Stomach (tissue), 9 donors: ENCODE results near the gene CABLES2. TPM values are rescaled to one million over a fixed set of nuclear protein-coding genes. Genes with fewer than 3 reads are reported as not detected.
A peak's percentile ranks its signal among the peaks of the same experiment; 100 is the strongest.

Experiments used
- DNase-seq, 2 donors: peaks; one replicate each; pipeline versions ENCODE4 v3.0.0 to v3.0.0-alpha.2; 2013 to 2019
- H3K27ac ChIP-seq, 5 donors: fragments of 200-600 bp in 4 of 5; sonication (generic) in 4 of 5; one replicate each; pipeline ENCODE4 v1.5.1; 2013 to 2019; ENCODE audit warnings: mild to moderate bottlenecking in 1 of 5, moderate library complexity in 1 of 5
- H3K27me3 ChIP-seq, 3 donors: fragments of 200-600 bp; sonication (generic); one replicate each; pipeline ENCODE4 v1.5.1; 2017 to 2019; ENCODE audit warnings: mixed run types in 1 of 3
- H3K36me3 ChIP-seq, 4 donors: fragments of 200-600 bp; sonication (generic); 1 replicate in 3 of 4; 2 replicates in 1 of 4; pipeline ENCODE4 v1.5.1; 2016 to 2019
- H3K4me1 ChIP-seq, 4 donors: fragments of 200-600 bp; sonication (generic); one replicate each; pipeline ENCODE4 v1.5.1; 2016 to 2019
- H3K4me3 ChIP-seq, 4 donors: fragments of 200-600 bp; sonication (generic) in 3 of 4; one replicate each; pipeline ENCODE4 v1.5.1; 2016 to 2019; ENCODE audit warnings: mild to moderate bottlenecking in 1 of 4
- H3K9me3 ChIP-seq, 4 donors: fragments of 200-600 bp; sonication (generic); one replicate each; pipeline ENCODE4 v1.5.1; 2016 to 2019
- EP300 ChIP-seq: sonication (generic); formaldehyde crosslinking; IDR thresholded peaks from one replicate; pipeline ENCODE4 v1.6.1; 2017; ENCODE audit warnings: antibody characterized with exemption
- POLR2A ChIP-seq, 4 donors: fragments of 450-650 bp; IDR thresholded peaks; one replicate each; pipeline ENCODE4 v1.6.1; 2016; ENCODE audit warnings: antibody characterized with exemption in 4 of 4, control low read depth in 2 of 4, mild to moderate bottlenecking in 1 of 4, moderate library complexity in 1 of 4
- POLR2AphosphoS5 ChIP-seq, 3 donors: sonication (generic); formaldehyde crosslinking; IDR thresholded peaks; one replicate each; pipeline ENCODE4 v1.6.1; 2016; ENCODE audit warnings: antibody characterized with exemption in 3 of 3
- WGBS, 5 donors: extraction: QIAGEN DNeasy Blood & Tissue Kit in 3 of 5; methylation state at CpG; one replicate each; pipeline versions ENCODE4 v1.1.5 to v1.1.7; 2013 to 2018; 5-methylcytosine and 5-hydroxymethylcytosine counted together
- intact Hi-C: fragments of 100-400 bp; cut with DNase I; formaldehyde crosslinking; loops from one replicate; pipeline ENCODE4 v1.15.1; 2023; ENCODE audit warnings: low total_unique reads
- polyA plus RNA-seq, 3 donors: library from polyadenylated mRNA; stranded (reverse); fragments of 200-250 nt; gene quantifications; one replicate each; pipeline ENCODE4 v1.2.3, GENCODE V29; 2013
- total RNA-seq, 5 donors: library from RNA; depleted of rRNA; stranded (reverse); fragments of >200 nt; gene quantifications; one replicate each; pipeline versions ENCODE4 v1.1.0 to v1.2.3, GENCODE V29; 2014 to 2016
- TF ChIP-seq, protein P1 (sequence below), 7 experiments: fragments of 450-650 bp in 4 of 7; fragments of 200-600 bp in 3 of 7; sonication (generic) in 3 of 7; IDR thresholded peaks; one replicate each; pipeline ENCODE4 v1.5.1; 2016 to 2019; ENCODE audit warnings: antibody characterized with exemption in 7 of 7, control low read depth in 2 of 7, mild to moderate bottlenecking in 1 of 7
- donor health status: healthy with polysubstance abuse.
- donor health status: Bipolar disorder and iron deficiency.
- donor health status: healthy.

Gene CABLES2
- total and polyA plus RNA-seq, 8 donors: 0.55 to 7.8 (median 1.9) TPM

DNA sequence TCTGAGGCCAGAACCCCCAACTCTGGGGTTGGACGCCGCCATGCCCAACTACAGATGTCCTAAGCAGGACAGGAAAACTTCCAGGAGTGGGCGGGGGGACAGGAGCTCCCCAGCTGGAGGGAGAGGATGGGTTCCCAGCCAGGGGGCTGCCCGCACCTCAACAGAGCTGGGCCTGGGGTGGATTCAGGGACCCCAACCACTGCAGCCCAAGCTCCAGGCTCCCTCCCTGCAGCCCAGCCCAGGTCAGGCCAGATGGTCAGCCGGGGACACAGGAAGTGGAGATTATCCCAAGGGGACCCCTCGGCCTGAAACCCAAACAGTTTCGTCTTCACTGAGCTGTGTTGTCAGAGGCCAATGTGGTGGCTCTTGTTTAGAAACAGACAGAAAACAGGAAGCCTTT lies 49.4 kb downstream of the CABLES2 start:
- H3K4me1 ChIP-seq: peaks cover 80 to 97% (median 89%) of the 10 kb centered on the region in 4 donors
- intact Hi-C loops: no loop called here

DNA sequence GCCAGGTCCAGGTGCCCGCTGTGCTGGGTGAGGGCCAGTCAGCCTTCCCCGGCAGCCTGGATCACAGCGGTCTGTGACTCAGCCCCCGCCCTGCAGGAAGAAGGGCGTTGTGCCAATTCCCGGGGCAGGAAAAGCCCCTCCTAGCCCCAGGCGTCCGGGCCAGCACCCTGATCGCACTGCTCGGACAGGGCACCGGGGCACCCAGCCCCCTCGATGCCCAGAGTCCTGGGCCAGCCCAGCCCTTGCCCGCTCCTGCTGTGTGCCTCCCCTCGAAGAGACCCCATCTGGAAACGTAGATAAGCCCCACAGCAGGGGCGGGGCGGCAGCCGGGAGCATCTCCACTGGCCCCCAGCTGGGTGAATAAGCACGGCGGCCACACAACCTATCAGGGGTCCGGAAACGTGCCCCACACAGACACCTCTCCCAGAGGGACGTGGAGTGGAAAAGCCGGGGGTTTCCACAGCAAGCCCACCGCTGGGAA lies 49.9 kb downstream of the CABLES2 start:
- intact Hi-C loops: no loop called here

More for the DNA sequence above, 49.4 kb downstream of the CABLES2 start:
- peak overlapping the region in 1 of 4 donors; percentile 9 for H3K4me3 ChIP-seq
- no peaks in the 10 kb centered on the region for H3K9me3 ChIP-seq
- peaks cover under 1 to 14% (median 6%) of the 10 kb centered on the region in 4 donors for H3K36me3 ChIP-seq
- WGBS, 5 donors: 53 to 72% (median 58%) methylated on average over 7 of the region's 7 CpGs
- H3K27ac ChIP-seq: peak overlapping the region; percentile 63 to 91 (median 86)
- H3K27me3 ChIP-seq: peaks cover 0 to 3% (median 0%) of the 10 kb centered on the region in 3 donors
- peak in 1 of 2 donors; percentile 40 for DNase-seq
- TF ChIP-seq POLR2A (IDR thresholded peaks at IDR 0.05): no peak
- no peak for TF ChIP-seq POLR2AphosphoS5 (IDR thresholded peaks at IDR 0.05)
- TF ChIP-seq EP300: no peak

DNA sequence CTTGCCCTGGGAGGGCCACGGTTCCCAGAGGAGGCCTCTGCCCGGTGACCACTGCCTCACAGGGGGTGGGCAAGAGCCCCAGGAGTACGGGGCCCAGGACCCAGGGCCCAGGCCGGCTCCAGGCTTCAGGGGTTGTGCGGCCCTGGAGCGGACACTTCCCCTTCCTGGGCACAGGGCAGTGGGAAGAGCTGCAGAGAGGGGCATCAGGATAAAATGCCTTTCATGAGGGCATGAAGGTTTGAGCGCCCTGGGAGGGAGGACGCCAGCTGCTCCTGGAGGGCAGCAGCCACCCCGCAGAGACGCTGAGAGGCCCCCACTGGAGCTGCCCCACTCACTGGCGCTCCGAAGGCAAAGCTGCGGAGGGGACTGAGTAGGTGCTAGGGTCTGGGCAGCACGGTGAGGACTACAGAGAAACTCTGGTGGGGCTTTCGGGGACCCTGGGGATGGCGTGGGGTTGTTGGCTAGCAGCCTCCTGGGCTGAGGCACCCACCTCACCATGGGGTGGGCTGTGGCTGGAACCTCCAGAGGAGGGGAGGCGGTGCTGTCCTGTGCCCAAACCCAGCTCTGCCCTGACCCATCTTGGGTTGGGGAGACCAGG lies 50.4 kb downstream of the CABLES2 start:
- intact Hi-C loops: no loop called here

More for the DNA sequence above, 49.9 kb downstream of the CABLES2 start:
- peak overlapping the region in 3 of 4 donors; percentile 9 to 28 (median 20) for H3K4me3 ChIP-seq
- H3K27me3 ChIP-seq: peaks cover 0 to 3% (median 0%) of the 10 kb centered on the region in 3 donors
- H3K9me3 ChIP-seq: no peaks in the 10 kb centered on the region
- peaks cover 75 to 97% (median 87%) of the 10 kb centered on the region in 4 donors for H3K4me1 ChIP-seq
- peak in 1 of 2 donors; percentile 84 for DNase-seq
- TF ChIP-seq EP300 (no peak), POLR2AphosphoS5 (IDR thresholded peaks at IDR 0.05) (peak in 2 of 3 donors; percentile 33 to 60)
- H3K27ac ChIP-seq: peak overlapping the region; percentile 63 to 91 (median 86)
- 21 to 37% (median 26%) methylated on average over 8 to 25 of the region's 25 CpGs for WGBS, 5 donors
- peaks cover 4 to 16% (median 9%) of the 10 kb centered on the region in 4 donors for H3K36me3 ChIP-seq

DNA sequence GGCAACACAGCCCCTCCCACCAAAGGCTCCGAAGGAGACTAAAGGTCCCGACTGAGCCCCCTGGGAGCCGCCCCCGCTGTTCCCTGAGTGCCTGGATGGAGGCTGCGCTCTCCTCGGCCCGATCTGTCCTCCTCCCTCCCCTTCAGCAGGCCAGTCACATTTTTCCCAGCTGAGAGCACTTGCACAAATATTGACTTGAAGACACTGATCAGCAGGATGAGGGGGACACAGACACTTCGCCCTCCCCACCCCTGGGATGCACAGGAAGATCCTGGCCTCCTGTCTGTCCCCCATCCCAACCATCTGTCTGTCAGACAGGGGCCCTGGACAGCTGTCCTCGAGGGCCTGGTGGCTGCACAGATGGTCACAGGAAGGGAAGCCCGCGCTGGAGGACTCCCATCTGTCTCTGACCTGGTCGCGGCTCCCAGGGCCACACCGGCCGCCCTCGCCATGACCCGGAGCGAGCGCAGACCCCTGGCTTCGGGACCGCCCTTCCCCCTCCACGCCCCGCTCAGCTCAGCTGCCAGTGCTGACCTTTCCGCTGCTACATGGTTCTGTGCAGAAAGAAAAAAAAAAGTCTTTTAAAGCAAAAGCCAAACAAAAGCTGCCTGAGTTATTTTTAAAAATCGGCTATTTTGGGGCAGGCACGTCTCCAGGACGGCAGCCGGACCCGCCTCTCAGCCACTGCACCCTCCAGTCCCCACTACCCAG lies 51.1 kb downstream of the CABLES2 start:
- H3K4me3 ChIP-seq: peak overlapping the region in 3 of 4 donors; percentile 9 to 28 (median 20)
- DNase-seq: peak in 1 of 2 donors; percentile 71
- TF ChIP-seq POLR2A (IDR thresholded peaks at IDR 0.05): no peak
- TF ChIP-seq, protein P1, sequence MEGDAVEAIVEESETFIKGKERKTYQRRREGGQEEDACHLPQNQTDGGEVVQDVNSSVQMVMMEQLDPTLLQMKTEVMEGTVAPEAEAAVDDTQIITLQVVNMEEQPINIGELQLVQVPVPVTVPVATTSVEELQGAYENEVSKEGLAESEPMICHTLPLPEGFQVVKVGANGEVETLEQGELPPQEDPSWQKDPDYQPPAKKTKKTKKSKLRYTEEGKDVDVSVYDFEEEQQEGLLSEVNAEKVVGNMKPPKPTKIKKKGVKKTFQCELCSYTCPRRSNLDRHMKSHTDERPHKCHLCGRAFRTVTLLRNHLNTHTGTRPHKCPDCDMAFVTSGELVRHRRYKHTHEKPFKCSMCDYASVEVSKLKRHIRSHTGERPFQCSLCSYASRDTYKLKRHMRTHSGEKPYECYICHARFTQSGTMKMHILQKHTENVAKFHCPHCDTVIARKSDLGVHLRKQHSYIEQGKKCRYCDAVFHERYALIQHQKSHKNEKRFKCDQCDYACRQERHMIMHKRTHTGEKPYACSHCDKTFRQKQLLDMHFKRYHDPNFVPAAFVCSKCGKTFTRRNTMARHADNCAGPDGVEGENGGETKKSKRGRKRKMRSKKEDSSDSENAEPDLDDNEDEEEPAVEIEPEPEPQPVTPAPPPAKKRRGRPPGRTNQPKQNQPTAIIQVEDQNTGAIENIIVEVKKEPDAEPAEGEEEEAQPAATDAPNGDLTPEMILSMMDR (IDR thresholded peaks at IDR 0.05): no peak
- no peak for TF ChIP-seq EP300
- no peak for TF ChIP-seq POLR2AphosphoS5 (IDR thresholded peaks at IDR 0.05)

More for the DNA sequence above, 50.4 kb downstream of the CABLES2 start:
- peak in 1 of 2 donors; percentile 25 for DNase-seq
- Histone ChIP-seq H3K4me1 (peaks cover 70 to 93% (median 82%) of the 10 kb centered on the region in 4 donors), H3K9me3 (no peaks in the 10 kb centered on the region), H3K27ac (peak overlapping the region; percentile 63 to 91 (median 86)), H3K4me3 (peak overlapping the region in 3 of 4 donors; percentile 9 to 28 (median 20)), H3K27me3 (peaks cover 0 to 3% (median 0%) of the 10 kb centered on the region in 3 donors), H3K36me3 (peaks cover 6 to 16% (median 12%) of the 10 kb centered on the region in 4 donors)
- WGBS, 5 donors: 51 to 75% (median 72%) methylated on average over 14 to 17 of the region's 17 CpGs
- TF ChIP-seq POLR2A (IDR thresholded peaks at IDR 0.05) (no peak), EP300 (no peak), POLR2AphosphoS5 (IDR thresholded peaks at IDR 0.05) (no peak)
- TF ChIP-seq, protein P1 (IDR thresholded peaks at IDR 0.05): no peak

DNA sequence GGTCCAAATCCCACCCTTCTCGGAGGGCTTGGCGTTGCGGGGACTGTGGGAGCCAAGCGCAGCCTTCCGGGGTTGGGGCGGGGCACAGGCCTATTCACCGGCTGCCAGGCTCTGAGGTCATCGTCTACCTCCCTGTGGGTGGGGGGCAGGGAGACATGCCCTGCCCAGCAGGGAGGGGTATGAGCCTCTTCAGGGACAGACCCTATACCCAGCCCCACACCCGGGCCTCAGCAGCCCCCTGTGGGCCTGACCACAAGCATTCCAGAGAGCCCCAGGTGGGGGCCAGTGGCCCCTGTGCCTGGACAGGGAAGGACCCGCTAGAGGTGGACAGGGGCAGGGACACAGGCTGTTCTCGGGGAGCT lies 51.6 kb downstream of the CABLES2 start:
- intact Hi-C loops: no loop called here

More for the DNA sequence above, 51.1 kb downstream of the CABLES2 start:
- Histone ChIP-seq H3K9me3 (no peaks in the 10 kb centered on the region), H3K4me1 (peaks cover 63 to 87% (median 75%) of the 10 kb centered on the region in 4 donors), H3K36me3 (peaks cover 12 to 19% (median 17%) of the 10 kb centered on the region in 4 donors), H3K27me3 (peaks cover 0 to 3% (median 0%) of the 10 kb centered on the region in 3 donors), H3K27ac (peak overlapping the region; percentile 63 to 91 (median 86))
- intact Hi-C loops: no loop called here
- 52 to 67% (median 59%) methylated on average over 26 to 29 of the region's 29 CpGs for WGBS, 5 donors

More for the DNA sequence above, 51.6 kb downstream of the CABLES2 start:
- peaks cover 62 to 87% (median 72%) of the 10 kb centered on the region in 4 donors for H3K4me1 ChIP-seq
- 15 to 43% (median 34%) methylated on average over 4 to 11 of the region's 11 CpGs for WGBS, 5 donors
- TF ChIP-seq, protein P1 (IDR thresholded peaks at IDR 0.05): no peak
- TF ChIP-seq EP300 (no peak), POLR2A (IDR thresholded peaks at IDR 0.05) (no peak), POLR2AphosphoS5 (IDR thresholded peaks at IDR 0.05) (no peak)
- H3K27me3 ChIP-seq: peaks cover 0 to 3% (median 0%) of the 10 kb centered on the region in 3 donors
- H3K36me3 ChIP-seq: peaks cover 17 to 24% (median 23%) of the 10 kb centered on the region in 4 donors
- peak in 1 of 2 donors; percentile 88 for DNase-seq
- H3K9me3 ChIP-seq: no peaks in the 10 kb centered on the region
- H3K27ac ChIP-seq: peak overlapping the region; percentile 41 to 91 (median 86)
- H3K4me3 ChIP-seq: peak overlapping the region in 2 of 4 donors; percentile 15 to 28
